ENCODE data around the gene TMEM14B.
"Not testable (repeated sequence)": the region's sequence is repeated elsewhere in the genome, so short reads cannot be mapped to it uniquely, and the experiment has no call there.

Gene TMEM14B

DNA sequence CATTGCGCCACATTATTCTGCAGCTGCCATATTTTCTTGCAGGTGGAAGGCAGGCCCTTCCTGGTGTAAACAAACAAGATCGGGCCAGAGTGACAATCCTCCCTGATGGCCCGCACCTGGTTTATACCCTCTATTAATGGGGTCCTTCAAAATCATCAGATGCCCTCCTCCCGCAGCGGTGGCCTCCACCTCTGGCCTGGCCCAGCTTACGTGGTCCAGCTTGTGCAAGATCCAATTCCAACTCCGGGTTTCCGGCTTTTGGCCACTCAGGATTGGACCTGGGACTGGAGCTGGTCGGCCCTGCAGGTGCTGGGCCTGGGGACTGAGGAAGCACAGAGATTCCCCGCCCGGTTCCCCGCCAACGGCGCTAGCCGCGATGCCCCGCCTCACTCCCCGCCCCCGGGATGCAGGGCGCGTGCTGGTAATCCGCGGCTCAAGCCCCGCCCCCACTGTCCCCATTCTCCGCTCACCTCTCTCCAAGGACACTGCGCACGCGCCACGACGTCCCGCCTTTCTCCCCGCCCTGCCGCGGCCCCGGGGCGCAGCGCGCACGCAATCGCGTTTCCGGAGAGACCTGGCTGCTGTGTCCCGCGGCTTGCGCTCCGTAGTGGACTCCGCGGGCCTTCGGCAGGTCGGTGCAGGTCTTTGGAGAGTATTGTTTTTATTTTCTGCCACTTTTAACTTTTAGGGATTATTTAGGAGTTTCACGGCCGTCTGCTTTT is at the start of gene TMEM14B:
TMEM14B (plus strand) TSS at position 555 of the 722 bp plus-strand sequence. CDS start 1,441 bp downstream, outside the sequence.
- peak; percentile 100 for DNase-seq (ENCODE audit: low read depth)

DNA sequence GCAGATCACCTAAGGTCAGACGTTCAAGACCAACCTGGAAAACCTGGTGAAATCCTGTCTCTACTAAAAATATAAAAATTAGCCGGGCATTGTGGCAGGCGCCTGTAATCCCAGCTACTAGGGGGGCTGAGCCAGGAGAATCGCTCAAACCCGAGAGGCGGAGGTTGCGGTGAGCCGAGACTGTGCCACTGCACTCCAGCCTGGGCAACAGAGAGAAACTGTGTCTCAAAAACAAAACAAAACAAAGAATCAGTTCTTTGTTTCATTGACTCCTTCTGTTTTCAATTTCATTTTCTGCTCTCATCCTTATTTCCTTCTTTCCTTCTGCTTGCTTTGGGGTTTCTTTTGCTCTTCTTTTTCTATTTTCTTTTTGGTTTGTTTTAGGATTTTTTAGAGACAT is 33.6 kb upstream of the TMEM14B start:
- DNase-seq (ENCODE audit: low read depth) = no peak

DNA sequence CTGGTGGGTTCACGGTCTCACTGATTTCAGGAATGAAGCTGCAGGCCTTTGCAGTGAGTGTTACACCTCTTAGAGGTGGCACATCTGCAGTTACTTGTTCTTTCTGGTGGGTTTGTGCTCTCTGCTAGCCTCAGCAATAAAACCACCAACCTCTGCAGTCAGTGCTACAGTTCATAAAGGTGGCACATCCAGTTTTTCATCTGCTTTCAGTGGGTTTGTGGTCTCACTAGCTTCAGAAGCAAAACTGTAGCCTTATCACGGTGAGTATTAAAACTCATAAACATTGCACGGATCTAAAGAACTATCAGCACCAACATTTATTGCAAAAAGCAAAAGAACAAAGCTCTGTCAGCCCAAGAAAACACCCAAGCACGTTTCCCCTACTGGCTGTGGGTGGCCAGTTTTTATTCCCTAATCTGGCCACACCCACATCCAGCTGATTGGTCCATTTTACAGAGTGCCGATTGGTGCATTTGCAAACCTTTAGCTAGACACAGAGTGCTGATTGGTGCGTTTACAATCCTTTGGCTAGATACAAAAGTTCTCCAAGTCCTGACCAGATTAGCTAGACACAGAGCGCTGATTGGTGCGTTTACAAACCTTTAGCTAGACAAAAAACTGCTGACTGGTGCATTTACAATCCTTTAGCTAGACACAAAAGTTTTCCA is 28.2 kb upstream of the TMEM14B start:
- DNase-seq (ENCODE audit: low read depth) = no peak

DNA sequence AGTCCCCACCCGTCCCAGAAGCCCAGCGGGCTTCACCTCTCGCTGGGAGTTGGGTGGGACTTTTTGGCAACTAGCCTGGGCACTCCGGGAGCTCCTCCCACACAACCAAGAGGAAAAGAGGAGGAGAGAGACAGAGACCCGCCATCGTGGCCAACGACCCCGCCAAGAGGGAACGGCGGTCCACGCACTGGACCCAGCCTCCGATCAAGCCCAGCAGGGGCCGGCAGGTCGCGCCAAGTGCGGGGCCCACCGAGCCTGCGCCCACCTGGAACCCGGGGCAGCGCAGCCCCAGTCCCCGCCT is 27.7 kb upstream of the TMEM14B start:
- no peak for DNase-seq (ENCODE audit: low read depth)

DNA sequence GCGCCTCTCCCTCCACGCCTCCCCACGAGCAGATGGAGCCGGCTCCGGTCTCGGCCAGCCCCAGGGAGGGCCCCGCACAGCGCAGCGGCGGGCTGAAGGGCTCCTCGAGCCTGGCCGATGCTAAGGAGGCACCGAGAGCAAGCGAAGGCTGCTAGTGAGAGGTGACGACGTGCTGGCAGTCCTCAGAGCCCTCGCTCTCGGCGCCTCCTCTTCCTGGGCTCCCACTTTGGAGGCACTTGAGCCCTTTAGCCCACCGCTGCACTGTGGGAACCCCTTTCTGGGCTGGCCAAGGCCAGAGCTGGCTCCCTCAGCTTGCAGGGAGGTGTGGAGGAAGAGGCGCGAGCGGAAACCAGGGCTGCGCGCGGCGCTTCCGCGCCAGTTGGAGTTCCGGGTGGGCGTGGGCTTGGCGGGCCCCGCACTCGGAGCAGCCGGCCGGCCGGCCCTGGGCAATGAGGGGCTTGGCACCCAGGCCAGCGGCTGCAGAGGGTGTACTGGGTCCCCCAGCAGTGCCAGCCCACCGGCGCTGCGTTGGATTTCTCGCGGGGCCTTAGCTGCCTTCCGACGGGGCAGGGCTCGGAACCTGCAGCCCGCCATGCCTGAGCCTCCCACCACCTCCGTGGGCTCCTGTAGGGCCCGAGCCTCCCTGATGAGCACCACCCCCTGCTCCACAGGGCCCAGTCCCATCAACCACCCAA is 27.2 kb upstream of the TMEM14B start:
- DNase-seq (ENCODE audit: low read depth) = peak; percentile 42

DNA sequence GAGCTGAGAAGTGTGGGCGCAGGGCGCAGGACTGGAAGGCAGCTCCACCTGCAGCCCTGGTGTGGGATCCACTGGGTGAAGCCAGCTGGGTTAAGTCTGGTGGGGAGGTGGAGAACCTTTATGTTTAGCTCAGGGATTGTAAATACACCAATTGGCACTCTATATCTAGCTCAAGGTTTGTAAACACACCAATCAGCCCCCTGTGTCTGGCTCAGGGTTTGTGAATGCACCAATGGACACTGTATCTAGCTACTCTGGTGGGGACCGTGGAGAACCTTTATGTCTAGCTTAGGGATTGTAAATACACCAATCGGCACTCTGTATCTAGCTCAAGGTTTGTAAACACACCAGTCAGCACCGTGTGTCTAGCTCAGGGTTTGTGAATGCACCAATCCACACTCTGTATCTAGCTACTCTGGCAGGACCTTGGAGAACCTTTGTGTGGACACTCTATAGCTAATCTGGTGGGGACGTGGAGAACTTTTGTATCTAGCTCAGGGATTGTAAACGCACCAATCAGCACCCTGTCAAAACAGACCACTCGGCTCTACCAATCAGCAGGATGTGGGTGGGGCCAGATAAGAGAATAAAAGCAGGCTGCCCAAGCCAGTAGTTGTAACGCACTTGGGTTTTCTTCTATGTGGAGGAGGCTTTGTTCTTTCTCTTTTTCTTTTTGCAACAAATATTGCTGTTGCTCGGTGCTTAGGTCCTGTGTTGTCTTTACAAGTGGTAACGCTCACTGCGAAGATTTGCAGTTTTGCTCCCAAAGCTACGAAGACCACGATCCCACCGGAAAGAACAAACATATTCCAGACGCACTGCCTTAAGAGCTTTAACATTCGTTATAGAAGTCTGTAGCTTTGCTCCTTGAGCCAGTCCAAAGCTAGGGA is 26.4 kb upstream of the TMEM14B start:
- DNase-seq (ENCODE audit: low read depth) = not testable (repeated sequence)

DNA sequence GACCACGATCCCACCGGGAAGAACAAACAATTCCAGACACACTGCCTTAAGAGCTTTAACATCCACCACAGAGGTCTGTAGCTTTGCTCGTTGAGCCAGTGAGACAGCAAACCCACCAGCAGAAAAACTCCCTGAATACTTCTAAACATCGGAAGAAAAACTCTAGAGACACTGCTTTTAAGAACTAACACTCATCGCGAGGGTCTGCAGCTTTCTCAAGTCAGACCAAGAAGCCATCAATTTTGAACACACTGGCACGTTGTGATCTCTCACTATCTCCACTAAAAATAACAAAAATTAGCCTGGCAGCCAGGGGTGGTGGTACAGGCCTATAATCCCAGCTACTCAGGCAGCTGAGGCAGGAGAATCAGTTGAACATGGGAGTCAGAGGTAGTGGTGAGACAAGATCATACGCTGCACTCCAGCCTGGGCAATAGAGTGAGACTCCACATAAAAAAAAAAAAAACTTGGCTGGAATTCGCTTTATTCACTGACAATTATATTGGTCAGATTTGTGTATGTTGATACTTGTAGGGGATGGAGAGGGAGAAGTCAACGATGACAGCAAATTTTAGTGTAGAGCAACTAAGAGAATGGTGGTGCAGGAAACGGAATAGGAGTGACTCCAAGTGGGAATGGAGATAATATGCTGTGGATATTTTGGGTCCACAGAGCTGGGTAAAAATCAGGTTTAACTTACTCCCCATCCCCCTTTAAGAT is 25.6 kb upstream of the TMEM14B start:
- no peak for DNase-seq (ENCODE audit: low read depth)

DNA sequence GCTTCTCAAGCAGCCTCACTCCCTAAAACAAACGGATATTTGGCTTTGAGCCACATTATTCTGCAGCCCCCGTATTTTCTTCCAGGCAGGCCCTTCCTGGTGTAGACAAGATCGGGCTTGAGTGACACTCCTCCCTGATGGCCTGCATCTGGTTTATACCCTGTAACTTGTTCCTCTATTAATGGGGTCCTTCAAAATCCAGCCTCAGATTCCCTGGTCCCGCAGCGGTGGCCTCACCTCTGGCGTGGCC is 25.1 kb upstream of the TMEM14B start:
- no peak for DNase-seq (ENCODE audit: low read depth)

DNA sequence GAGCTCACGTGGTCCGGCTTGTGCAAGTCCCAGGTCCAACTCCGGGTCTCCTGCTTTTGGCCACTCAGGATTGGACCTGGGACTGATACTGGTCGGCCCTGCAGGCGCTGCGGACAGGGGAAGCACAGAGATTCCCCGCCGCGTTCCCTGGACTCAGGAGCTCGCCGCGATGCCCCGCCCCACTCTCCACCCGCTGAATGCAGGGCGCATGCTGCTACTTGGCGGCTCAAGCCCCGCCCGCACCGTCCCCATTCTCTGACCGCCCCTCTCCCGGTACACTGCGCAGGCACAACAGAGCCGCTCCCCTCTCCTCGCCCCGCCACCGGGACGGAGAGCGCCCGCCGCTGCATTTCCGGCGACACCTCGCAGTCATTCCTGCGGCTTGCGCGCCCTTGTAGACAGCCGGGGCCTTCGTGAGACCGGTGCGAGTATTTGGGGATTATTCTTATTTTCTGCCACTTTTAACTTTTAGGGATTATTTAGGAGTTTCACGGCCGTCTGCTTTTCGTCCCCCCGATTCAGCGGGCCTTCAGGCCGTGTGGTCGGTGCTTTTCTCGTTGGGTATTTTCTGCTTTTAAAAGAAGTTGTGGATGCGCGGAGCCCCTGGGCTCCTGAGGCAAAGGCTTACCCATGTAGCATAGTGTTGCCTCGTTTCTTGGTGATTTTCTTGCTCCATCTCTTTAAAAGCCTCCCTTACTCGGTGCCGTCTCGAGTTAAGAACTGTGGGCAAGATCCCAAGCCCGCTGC is 24.6 kb upstream of the TMEM14B start, which contains the start of gene TMEM14C:
TMEM14C (plus strand) TSS at position 251 of the 747 bp plus-strand sequence. CDS start 1,544 bp downstream, outside the sequence.
- DNase-seq (ENCODE audit: low read depth) = peak; percentile 65

DNA sequence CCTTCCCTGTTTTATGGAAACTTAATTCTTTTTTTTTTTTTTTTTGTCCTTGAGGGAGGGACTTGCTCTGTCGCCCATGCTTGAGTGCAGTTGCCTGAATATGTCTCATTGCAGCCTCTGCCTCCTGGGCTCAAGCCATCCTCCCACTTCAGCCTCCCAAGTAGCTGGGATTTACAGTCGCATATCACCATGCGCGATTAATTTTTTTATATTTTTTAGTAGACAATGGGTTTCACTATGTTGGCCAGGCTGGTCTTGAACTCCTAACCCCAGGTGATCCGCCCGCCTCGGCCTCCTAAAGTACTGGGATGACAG is 24.1 kb upstream of the TMEM14B start:
- DNase-seq (ENCODE audit: low read depth) = no peak

DNA sequence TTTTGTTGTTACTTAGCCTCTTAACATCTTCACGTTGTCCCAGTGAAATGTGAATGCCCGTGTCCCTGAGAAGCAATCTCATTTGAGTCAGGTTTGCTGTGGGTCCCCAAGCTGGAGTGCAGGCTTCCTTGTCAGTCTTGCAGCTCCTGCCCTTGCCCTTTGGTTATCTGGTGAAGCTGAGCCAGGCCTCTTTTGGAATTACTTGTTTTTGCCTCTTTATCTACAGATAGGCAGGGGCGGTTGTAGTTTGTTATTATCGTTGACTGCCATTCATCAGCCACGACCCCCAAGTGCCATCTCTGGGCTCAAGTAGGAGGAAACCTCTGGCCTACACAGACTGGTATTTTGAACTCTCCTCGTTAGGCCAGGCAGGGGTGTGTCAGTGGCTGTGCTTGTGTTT is 22.6 kb upstream of the TMEM14B start:
- no peak for DNase-seq (ENCODE audit: low read depth)

DNA sequence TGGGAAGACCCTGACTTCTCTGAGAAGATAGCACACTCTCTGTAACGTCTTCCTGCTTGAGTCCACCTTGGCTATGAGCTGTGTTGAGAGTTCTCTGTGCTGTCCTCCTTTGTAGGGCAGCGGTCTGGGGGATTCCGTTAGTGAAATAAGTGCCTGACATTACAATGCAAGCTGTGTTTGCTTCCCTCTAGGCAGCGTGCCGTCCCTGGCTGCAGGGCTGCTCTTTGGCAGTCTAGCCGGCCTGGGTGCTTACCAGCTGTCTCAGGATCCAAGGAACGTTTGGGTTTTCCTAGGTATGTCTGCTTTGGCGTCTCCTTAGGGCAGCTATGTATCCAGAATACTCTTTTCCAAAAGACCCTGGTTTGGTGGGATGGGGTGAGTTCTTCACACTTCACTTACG is 21.9 kb upstream of the TMEM14B start:
- DNase-seq (ENCODE audit: low read depth) = no peak

DNA sequence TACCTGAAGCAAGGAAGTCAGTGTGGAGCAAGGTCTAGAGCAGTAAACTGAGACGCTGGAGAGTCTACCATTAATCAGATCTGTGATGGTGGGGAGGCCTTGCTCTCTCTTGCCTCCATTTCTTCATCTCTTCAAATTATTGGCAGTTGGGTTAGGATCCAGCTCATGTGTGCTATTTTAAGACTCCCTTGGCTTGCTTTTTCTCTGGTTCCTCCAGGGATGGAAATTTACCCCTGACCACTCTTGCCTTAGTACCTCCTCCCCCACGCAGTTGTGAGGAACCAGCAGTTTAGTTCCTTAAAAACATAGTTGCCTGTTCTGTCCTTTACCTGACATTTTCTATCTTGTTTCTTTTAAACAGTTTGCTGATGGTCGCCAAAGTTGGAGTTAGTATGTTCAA is 17.4 kb upstream of the TMEM14B start:
- DNase-seq (ENCODE audit: low read depth) = no peak

DNA sequence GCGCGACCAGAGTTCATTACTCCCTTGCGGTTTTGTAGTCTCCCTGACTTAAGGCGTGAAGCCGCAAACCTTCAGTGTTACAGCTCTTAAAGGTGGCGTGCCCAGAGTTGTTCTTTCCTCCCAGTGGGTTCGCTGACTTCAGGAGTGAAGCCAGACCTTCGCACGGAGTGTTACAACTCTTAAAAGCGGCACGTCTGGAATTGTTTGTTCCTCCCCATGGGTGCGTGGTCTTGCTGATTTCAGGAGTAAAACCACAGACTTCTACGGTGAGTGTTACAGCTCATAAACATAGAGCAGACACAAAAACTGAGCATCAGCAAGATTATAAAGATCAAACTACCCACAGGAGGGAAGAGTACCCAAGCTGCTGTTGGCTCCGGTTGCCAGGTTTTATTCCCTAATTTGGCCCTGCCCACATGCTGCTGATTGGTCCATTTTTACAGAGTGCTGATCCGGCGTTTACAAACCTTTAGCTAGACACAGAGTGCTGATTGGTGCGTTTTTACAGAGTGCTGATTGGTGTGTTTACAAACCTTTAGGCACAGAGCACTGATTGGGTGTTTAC is 14.4 kb upstream of the TMEM14B start:
- no peak for DNase-seq (ENCODE audit: low read depth)

DNA sequence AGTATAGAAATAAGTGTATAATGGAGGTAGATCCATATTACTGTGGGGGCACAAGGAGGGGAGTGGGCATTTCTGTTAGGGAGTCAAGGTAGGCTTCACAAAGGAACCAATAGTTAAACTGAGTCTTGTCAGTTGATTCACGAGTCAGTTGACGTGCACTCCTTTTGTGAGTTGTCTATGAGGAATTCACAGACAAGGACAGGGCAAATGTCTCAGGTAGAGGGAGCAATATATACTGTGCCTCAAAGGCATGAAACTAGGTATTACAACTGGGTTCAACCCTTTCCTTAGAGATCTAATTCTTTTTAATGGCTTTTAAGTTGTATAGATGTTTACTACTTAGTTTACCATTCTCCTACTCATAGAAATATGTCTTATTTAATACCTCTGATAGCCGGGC is 13.7 kb upstream of the TMEM14B start:
- DNase-seq (ENCODE audit: low read depth) = no peak

DNA sequence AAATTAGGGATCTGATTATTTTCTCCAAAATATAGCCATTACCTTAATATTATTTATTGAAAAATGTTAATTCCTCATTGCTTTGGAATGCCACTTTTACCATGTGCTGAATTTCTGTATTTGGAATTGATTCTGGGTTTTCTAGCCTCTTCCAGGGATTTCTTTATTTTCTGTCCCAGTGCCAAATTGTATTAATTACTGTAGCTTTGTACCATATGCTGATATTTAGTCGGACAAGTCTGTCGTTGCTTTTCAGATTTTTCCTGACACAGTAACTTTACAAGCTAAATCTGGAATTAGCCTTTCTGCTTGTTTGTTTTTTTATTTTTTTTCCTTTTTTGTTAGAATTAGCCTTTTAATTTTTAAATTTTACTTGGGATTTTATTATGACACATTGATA is 10.9 kb upstream of the TMEM14B start:
- DNase-seq (ENCODE audit: low read depth) = no peak

DNA sequence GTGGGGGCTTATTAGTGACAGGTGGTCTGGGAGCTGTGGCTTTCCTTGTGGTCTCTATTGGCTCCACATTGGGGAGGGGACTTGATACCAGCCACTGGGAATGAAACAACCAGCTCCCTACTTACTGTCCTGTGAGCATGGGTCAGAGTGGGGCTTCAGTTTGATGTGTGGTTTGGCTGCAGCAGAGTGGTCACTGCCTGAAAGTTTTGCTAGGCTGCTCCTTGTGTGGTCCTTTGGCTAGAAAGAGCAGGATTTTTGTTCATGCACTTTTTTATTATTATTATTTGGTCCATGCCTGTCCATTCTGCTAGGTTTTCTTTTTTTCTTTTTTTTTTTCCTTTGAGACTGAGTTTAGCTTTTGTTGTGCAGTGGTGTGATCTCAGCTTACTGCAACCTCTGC is 7.5 kb upstream of the TMEM14B start:
- no peak for DNase-seq (ENCODE audit: low read depth)

DNA sequence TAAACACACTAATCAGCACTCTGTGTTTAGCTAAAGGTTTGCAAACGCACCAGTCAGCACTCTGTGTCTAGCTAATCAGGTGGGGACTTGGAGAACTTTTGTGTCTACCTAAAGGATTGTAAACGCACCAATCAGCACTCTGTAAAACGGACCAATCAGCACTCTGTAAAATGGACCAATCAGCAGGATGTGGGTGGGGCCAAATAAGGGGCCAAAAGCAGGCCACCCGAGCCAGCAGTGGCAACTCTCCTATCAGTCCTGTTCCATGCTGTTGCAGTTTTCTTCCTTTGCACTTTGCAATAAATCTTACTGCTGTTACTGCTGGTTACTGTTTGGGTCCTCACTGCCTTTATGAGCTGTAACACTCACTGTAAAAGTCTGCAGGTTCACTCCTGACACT is 6.0 kb upstream of the TMEM14B start:
- not testable (repeated sequence) for DNase-seq (ENCODE audit: low read depth)

DNA sequence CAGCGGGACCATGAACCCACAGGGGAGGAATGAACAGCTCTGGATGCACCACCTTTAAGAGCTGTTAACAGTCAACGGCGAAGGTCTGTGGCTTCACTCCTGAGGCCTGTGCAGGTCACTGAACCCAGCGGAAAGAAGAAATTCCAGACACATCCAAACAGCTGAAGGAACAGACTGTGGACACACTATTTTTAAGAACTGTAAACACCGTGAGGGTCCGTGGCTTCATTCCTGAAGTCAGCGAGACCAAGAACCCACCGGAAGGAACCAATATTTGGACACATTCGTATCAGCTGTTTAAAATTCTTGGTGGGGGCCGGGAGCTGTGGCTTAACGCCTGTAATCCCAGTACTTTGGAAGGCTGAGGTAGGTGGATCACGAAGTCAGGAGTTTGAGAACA is 5.4 kb upstream of the TMEM14B start:
- DNase-seq (ENCODE audit: low read depth) = no peak

DNA sequence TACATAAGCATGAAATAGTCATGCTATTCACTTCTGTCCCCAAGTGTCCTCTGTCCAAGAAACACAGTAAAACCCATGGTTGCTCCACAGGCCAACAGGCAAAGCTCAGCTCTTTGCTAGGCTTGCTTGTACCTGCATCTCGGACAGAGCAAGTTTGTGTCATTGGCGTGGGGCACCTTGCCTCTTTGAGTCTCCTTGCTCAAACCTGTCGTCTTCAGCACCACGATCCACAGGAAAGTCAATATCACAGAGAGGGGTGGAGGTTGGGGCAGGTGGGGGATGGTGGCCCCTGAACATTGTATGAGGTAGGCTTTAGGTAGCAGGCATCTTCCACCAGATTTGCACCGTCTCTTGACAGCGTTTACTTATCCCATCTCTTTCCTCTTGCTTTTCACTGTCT is 4.1 kb upstream of the TMEM14B start:
- DNase-seq (ENCODE audit: low read depth) = no peak

DNA sequence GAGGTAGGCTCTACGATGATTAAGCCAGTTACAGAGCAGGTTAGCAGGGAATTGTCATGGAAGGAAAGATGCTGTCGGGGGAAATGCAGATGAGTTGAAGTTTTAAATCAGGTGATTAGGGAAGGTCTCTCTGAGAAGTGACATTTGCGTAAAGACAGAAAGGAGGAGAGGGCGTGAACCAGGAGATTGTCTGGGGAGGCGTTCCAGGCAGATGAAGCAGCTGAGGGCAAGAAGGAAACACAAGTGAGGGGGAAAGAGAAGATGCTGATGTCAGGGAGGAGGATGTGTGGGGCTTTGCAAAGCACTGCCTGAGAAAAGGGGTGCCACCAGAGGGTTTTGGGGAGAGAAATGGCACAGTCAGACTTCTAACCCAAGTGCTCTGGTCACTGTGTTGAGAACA is 2.5 kb upstream of the TMEM14B start:
- DNase-seq (ENCODE audit: low read depth) = no peak

Data from activated T-cell treated with anti-CD3 and anti-CD28 coated beads for 1 hour (primary cell).